COR-L47 (cell line): ENCODE data around the gene DCDC2B.
"Not testable (repeated sequence)": the region's sequence is repeated elsewhere in the genome, so short reads cannot be mapped to it uniquely, and the experiment has no call there.

Source experiments
- DNase-seq: peaks from one replicate; lab custom pipeline; 2025; lab: John Stamatoyannopoulos, UW

The DCDC2B gene

GRCh38 chr1:32256473-32257226 lies 47.8 kb downstream of the DCDC2B start:
- no peak for DNase-seq

- DNase-seq = no peak
These were observed 48.3 kb downstream of the DCDC2B start for GRCh38 chr1:32257227-32257508.

DNA sequence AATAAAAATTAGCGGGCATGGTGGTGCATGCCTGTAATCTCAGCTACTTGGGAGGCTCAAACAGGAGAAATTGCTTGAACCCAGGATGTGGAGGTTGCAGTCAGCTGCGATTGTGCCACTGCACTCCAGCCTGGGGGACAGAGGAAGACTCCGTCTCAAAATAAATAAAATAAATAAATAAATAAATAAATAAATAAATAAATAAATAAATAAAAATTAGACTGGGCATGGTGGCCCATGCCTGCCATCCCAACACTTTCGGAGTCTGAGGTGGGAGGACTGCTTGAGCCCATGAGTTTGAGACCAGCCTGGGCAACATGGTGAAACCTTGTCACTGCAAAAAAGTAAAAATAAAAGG lies 54.3 kb downstream of the DCDC2B start:
- DNase-seq = not testable (repeated sequence)

DNA sequence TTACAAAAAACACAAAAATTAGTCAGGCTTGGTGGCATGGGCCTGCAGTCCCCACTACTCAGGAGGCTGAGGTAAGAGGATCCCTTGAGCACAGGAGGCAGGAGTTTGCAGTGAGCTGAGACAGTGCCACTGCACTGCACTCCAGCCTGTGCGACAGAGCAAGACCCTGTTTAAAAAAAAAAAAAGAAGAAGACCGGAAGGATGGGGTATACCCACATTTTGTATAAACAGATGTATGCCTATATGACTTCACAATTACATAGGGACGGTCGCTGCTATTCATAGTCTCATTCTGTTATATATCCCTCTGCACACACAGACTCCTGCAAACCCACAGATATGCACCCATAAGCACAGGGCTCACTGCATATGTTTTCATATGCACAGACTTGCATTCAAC lies 54.9 kb downstream of the DCDC2B start:
- no peak for DNase-seq
